Measurements from ENCODE around the gene SCAF4.

GRCh38 chr21:31660591-31660990 is 71.3 kb downstream of the SCAF4 start:
- TF ChIP-seq CTCF (IDR thresholded peaks at IDR 0.05; ENCODE audit: borderline replicate concordance, extremely low read depth, low read length, poor library complexity, severe bottlenecking) (no peak), EZH2 (IDR thresholded peaks at IDR 0.05; ENCODE audit: borderline replicate concordance, low read depth, low read length, severe bottlenecking) (no peak)
